Pulmonary artery endothelial cell (primary cell): Measurements from ENCODE around the gene NPIPB8. TPM values are rescaled to one million over a fixed set of nuclear protein-coding genes. Genes with fewer than 3 reads are reported as not detected.
"Not testable (repeated sequence)": the region's sequence is repeated elsewhere in the genome, so short reads cannot be mapped to it uniquely, and the experiment has no call there.

Experiments used
- DNase-seq: peaks from one replicate; pipeline ENCODE4 v3.0.0-alpha.2; 2011; ENCODE audit warnings: low read depth, low spot score
- total RNA-seq: library from RNA; depleted of rRNA; stranded (reverse); fragments of >200 nt; gene quantifications from 2 replicates; pipeline ENCODE4 v1.2.3, GENCODE V29; 2014

NPIPB8 gene
- total RNA-seq = not detected in 2 replicates

DNA sequence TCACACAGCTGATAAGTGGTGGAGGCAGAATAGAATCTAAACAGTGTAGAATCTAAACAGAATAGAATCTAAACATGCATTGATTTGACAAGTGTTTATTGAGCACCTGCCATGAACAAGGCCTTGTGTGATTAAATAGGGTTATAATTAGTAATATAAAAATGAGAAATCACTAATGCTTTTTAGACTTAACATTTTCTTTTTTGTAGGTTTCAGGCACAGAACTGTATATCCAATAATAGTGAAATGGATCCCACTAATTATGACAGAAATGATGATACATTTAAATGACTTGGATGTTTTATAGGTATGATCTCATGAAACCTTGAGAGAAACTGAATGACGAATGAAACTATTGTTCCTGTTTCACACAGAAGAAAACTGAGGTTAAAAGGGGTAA is at the start of gene NPIPB8:
Gene NPIPB8 (plus strand): TSS at position 301 of the 400 bp plus-strand sequence. CDS start 296 bp downstream, outside the sequence.
- not testable (repeated sequence) for DNase-seq

DNA sequence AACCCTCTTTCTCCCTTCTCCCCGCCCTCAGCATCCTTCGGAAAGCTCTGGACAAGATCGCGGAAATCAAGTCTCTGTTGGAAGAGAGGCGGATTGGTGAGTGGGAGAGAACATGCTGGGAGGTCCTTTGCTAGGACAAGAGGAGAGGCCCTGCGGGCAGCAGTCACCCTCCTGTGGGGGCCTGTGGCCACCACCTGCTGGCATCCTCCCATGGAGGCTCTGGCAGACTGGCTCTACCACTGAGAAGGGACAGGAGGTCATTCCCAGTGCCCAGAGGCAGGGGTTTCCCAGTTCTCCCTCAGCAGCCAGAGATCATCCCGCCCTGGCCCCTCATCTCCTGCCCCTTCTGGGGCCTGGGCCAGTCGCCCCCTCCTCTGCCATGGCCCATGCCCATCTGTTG is 48.8 kb upstream of the NPIPB8 start:
- DNase-seq = no peak

DNA sequence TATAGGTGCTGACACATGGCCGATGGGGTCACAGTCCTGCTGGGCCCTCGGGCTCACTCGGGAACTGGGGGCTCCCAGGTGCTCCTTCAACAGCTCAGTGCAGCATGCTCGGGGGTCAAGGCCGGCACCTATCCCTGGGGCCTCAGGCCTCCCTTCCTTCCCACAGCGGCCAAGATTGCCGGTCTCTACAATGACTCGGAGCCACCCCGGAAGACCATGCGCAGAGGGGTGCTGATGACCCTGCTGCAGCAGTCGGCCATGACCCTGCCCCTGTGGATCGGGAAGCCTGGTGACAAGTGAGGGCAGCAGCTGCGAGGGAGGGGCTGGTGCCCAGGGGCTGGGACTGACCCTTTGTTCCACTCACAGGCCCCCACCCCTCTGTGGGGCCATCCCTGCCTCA is 47.9 kb upstream of the NPIPB8 start:
- no peak for DNase-seq

DNA sequence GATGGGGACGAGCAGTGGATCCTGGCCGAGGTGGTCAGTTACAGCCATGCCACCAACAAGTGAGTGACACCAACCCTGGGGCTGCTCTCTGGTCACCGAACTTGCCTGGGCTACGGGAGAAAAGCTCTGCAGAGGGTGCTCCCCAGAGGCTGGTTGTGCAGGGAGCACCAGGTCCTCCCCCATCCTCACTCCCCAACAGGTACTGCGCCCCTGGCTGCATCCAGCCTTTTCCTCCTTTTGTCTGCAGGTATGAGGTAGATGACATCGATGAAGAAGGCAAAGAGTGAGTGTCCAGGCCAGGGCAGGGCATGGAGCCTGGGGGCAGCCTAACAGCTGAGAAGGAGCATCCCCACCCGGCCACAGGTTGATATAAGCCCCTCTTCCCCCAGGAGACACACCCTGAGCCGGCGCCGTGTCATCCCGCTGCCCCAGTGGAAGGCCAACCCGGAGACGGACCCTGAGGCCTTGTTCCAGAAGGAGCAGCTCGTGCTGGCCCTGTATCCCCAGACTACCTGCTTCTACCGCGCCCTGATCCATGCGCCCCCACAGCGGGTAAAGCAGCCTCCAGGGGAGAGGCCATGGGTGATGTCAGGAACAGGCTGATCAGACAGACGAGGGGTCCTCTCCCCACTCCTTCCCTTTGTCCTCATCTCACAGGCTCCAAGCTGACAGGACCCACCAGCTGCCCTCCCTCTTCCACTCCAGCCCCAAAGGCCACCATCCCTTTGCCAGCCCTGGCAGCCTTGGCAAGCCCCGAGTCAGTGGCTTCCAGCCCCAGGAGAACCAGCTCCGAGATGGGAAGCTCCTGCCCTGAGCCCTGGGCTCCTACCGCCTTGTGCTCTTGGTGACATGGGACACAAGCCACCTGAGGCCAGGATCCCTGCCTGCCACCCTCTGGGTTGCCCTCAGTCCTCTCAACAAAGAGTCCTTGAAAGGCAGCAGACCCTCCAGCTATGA is 47.2 kb upstream of the NPIPB8 start:
- DNase-seq = no peak

DNA sequence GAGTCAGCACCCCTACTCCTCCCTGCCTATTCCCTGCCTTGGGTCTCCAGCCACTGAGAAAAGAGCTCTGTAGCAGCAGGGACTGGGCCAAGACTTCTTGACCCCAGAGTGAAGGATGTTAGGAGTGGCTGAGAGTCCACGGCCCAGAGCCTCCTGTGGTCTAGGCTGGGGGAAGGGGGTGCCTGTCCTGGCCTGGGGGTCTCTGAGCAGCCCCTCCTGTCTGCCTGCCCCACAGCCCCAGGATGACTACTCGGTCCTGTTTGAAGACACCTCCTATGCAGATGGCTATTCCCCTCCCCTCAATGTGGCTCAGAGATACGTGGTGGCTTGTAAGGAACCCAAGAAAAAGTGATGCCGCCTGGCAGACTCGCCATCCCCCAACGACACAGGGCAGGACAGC is 46.5 kb upstream of the NPIPB8 start:
- no peak for DNase-seq

DNA sequence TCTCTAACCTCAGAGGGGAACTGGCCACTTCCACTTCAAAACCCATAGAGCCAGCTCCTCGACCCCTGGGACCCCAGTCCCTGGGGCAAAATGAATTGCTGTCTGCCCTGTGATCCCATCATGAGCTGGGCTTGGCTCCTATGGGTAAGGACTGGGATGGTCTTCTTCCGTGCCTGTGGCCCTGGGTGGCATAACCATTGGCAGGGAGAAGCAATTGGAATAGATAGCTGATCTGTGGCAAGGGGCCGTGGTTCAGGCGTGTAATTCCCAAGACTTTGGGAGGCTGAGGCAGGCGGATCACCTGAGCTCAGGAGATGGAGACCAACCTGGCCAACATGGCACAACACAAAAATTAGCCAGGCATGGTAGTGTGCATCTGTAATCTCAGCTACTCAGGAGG is 45.4 kb upstream of the NPIPB8 start:
- no peak for DNase-seq

DNA sequence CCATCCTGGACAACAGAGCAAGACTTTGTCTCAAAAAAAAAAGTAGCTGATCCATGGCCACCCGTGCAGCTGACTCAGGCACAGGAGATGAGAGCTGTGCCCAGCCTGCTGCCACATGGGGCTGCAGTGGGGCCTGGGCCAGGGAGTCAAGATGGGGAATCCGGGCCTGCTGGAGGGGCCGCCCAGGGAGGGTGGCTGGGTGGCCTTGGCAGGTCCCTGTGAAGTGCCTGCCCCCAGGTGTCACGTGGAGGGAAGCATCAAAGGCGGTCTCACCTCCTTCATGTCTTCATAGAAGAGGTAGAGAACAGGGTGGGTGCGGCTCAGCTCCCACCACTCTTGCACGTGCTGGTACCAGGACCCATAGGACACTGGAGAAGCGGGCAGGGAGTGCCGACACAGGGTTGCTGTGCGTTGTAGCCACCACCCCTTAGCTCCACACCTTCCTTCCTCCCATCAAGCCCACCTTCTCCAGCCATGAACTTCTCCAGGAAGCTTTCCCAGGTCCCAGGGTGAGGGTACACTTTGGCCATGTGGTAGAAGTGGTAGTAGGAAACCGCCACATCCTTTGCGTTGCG is 44.8 kb upstream of the NPIPB8 start:
- no peak for DNase-seq

DNA sequence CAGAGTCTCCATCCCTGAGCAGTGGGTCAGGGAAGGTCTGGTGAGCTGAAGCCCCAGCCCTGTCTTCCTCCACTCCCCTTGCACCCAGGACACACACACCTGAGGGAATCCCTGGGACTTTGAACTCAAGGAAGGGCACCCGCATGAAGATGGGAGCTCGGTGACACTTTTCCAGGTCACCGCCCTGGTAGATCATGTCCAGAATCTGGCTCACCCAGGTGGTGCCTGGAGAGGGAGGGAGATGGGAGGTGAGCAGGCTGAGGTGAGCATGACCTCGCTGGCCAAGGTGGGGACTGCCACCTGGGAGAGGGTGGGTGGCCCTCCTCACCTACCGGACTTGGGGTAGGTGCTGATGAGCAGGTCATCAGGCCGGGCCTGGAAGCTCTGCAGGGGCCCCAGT is 42.4 kb upstream of the NPIPB8 start:
- not testable (repeated sequence) for DNase-seq

DNA sequence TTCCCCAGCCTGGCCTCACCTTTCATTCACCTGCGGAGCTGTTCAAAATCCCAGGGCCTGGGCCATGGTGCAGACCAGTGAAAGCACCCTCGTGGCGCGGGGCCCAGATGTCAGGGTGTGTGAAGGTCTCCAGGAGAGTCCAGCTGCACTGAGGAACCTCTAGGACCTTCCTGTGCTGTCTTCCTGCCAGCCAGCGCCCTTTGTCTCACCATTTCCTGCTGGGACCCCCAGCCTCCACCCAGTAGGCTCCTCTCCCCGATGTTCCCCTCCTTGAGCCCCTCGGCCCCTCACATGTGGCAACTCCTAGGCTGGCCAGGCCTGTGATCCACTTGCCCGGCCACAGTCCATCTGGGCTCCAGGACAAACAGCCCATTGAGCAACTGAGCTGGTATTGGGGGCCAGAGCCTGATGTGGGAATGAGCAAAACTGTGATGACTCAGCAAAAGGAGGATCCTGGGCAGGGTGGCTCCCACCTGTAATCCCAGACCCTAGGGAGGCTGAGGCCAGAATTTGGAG is 41.7 kb upstream of the NPIPB8 start:
- no peak for DNase-seq

DNA sequence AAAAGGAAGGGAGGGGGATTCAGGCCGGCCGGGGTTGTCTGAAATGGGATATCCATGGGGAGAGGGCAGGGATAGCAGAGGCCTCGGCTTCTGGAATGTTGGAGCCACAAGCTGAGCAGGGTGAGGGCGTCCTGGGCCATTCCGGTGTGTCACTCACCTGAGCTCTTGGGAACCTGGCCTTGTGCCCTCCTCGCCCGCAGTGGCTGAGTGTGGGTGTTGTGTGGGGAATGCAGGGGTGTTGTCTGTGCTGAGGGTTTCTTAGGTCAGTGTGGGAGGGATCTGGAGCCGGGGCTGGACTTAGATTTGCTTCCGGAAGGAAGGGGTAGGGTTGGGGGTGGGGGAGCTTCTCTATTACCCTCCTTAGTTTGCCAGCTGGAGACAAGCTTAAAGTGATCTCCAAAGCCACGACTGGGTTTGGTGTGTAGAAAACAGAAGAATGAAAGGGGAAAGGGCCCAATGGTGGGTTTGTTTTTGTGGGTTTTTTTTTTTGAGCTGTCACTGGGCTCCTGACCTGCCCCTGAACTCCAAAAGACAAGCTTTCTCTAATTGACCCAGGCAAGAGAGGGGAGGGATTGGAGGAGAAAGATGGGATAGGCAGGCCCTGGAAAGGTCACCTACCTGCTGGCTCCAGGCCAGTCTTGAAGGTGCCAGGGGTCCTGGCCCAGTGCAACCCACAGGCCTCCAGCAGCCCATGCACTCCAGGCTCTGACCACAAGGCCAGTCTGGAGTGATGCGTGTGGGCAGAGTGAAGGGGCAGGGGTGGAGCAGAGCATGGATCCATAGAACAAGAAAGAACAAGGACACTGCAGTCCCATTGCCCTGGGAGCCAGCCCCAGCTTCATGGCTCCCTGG is 40.8 kb upstream of the NPIPB8 start, which contains the start of gene SULT1A2:
Gene SULT1A2 (minus strand): TSS at position 211 of the 852 bp plus-strand sequence. CDS start 1,120 bp downstream, outside the sequence.
- no peak for DNase-seq

DNA sequence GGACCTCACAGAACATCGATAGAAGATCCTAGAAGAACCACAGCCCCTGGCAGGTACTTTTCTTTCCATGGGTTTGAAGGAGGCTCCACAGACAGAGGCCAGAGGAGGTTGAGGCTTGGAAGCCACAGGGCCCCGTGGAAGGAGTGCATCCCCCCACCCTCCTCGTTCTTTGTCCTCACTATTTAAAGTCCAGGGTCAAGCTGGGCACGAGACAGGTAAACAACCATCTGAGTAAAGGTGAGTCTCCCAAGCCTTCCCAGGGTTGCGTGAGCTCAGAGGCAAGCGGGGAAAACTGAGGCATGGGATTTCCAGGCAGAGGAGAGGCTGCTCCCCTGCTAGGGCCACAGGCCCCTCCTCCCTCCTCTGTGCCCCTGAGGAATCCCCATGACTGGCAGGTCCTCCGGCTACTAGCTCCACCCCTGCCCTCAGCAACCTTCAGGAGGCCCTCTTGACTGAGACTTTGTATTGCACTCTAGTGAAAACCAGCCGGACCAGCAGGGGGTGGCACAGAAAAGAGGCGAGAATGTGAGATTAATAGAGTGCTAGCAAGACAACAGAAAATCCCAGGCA is 40.1 kb upstream of the NPIPB8 start:
- DNase-seq = no peak

DNA sequence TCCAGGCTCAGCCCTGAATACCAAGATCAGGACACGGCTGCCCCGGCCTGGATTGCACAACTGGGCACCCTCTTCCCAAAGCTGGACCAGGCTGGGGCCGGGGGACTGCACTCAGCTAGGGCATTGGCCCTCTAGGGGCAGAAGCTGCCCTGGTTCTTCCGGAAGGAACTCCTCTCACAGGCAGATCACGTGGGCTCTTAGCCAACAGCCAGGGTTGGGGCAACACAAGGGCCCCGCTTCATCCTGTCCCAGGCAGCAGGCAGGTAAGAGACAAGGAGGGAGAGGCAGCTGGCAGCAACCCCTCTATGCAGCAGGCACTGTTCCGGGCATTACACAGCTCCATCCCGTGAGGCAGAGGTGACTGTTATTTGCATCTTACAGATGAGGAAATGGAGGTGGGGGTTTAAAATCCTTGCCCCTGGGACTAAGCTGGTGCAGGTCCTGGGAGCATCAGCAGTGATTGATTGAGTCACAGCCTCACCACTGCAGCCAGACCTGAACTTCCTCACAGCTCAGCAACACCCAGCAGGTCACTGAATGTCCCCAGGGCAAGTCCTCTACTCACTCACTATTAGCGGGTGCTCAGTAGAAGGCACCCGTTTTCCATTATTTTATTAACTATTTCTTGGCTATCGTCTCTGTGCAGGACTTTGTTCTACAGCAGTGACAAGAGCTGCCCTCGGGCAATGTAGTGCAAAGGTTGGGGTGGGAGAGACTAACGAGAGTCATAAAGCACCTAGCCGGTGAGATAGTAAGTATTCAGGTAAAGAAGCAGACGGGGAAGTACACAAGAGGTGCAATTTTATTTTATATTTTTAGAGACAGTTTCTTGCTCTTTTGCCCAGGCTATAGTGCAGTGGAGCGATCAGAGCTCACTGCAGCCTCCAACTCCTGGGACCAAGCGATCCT is 38.2 kb upstream of the NPIPB8 start:
- not testable (repeated sequence) for DNase-seq

DNA sequence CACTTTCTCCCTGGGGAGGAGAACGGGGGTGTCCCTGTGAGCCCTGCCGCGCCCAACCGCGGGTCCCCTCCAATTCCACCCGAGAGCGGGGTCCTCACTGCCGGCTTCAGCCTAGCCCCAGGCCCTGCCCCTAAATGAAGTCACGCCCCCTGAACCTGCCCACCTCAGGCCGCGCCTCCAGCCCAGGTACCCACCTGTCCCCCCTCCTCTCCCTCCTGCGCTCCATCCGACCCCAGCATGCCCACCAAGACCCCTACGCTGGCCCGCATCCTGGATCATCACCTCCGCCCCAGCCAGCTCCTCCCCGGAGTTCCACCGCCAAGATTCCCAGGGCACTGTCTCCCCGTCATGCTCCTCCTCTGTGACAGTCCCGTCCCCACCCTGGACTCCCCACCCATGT is 36.9 kb upstream of the NPIPB8 start:
- DNase-seq = not testable (repeated sequence)

DNA sequence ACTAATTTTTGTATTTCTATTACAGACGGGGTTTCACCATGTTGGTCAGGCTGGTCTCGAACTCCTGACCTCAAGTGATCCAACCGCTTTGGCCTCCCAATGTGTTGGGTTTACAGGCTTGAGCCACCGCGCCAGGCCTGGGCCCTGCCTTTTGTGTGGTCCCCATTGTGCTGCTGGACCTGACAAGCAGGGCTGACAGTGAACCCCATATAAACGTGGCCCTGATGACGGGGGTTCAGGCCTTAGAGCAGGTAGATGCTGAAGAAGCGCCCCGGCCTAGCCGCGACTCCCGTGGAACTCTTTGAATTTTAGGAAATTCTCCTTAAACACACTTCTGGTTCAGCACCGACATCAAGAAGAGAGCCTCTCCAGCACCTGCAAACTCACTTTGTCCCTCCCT is 36.3 kb upstream of the NPIPB8 start:
- not testable (repeated sequence) for DNase-seq

DNA sequence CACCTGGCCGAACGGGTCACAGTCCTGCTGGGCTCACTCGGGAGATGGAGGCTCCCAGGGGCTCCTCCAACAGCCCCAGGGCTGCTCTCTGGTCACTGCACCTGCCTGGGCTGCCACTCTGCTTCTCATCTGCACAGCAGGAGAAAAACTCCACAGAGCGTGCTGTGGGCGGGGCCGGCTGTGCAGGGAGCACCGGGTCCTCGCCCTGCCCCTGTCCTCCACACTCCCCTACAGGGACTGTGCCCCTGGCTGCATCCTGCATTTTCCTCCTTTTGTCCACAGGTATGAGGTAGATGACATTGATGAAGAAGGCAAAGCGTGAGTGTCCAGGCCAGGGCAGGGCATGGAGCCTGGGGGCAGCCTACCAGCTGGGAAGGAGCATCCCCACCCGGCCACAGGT is 35.8 kb upstream of the NPIPB8 start:
- DNase-seq = not testable (repeated sequence)

DNA sequence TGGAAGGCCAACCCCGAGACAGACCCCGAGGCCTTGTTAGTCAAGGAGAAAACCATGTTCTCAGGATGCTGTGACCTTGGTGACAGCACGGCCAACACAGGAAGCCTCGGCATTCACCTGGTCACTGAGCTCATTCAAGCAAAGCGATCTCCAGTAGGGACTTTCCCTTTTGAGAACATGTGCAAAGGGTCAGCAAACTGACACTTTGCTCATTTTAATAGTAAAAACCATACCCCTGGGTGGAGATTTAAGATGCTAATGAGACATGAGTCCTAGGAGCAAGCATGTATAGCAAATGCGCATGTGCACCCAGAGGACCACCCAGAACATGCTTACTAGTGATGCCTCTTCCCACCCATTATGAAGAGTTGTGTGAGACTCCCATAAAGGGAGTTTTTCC is 35.3 kb upstream of the NPIPB8 start:
- DNase-seq = no peak

DNA sequence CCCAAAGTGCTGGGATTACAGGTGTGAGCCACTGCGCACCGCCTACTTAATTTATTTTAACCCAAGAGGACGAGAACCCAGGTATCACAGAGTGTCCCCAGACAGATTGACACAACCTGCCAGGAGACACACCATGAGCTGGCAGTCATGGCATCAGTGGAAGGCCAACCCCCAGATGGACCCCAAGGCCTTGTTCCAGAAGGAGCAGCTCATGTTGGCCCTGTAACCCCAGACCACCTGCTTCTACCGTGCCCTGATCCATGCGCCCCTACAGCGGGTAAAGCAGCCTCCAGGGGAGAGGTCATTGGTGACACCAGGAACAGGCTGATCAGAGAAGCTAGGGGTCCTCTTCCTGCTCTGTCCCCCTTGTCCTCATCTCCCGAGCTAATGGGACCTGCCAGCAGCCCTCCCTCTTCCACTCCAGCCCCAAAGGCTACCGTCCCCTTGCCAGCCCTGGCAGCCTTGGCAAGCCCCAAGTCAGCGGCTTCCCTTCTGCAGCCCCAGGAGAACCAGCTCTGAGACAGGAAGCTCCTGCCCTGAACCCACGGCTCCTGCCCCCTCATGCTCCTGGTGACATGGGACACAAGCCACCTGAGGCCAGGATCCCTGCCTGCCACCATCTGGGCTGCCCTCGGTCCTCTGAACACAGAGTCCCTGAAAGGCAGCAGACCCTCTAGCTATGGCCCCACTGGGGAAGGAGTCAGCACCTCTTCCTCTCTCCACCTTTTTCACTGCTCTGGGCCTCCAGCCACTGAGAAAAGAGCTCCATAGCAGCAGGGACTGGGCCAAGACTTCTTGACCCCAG is 34.3 kb upstream of the NPIPB8 start:
- no peak for DNase-seq

DNA sequence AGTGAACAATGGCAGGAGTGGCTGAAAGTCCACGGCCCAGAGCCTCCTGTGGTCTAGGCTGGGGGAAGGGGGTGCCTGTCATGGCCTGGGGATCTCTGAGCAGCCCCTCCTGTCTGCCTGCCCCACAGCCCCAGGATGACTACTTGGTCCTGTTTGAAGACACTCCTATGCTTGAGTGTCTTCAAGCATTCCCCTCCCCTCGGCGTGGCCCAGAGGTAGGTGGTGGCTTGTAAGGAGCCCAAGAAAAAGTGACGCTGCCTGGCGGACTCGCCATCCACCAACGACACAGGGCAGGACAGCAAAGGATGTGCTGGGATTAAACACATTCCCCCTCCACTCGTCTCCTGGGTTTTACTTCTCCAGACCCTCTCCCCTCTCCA is 33.7 kb upstream of the NPIPB8 start:
- DNase-seq = no peak
